H1 (cell line): ENCODE results near the gene RHOBTB1. TPM values are rescaled to one million over a fixed set of nuclear protein-coding genes. Genes with fewer than 3 reads are reported as not detected.

Source experiments
- CTCF ChIA-PET: fragments of 300-600 bp; sonication (Branson Sonifier 250); formaldehyde crosslinking; loops from one replicate; lab custom pipeline; 2021; ENCODE audit not compliant: partially characterized antibody; lab: Charles Lee
- POLR2A ChIA-PET: fragments of 300-600 bp; sonication (Branson Sonifier 250); formaldehyde crosslinking; loops from one replicate; lab custom pipeline; 2021; ENCODE audit warnings: inconsistent platforms; ENCODE audit not compliant: partially characterized antibody; lab: Charles Lee
- DNase-seq, 2 experiments: peaks; one replicate each; pipeline versions ENCODE4 v3.0.0 to v3.0.0-alpha.2; 2010 to 2022; ENCODE audit warnings: low spot score in 2 of 2, low read depth in 1 of 2, mixed read lengths in 1 of 2
- FAIRE-seq: peaks from 2 replicates; lab custom pipeline; 2011; peaks lifted over from hg19 to GRCh38; lab: Jason Lieb, UNC
- H2AFZ ChIP-seq: 2 replicates; pipeline ENCODE4 v1.8.1; 2012; ENCODE audit warnings: low read length, inconsistent platforms
- H2AK5ac ChIP-seq: 2 replicates; pipeline ENCODE4 v1.6.1; 2013; ENCODE audit warnings: low read depth, low read length
- H2BK120ac ChIP-seq: replicated peaks from 2 replicates; pipeline ENCODE3; 2013; ENCODE audit warnings: low read depth, low read length, inconsistent platforms
- H2BK12ac ChIP-seq: 2 replicates; pipeline ENCODE4 v1.6.1; 2013; ENCODE audit warnings: low read depth, low read length
- H2BK15ac ChIP-seq: 2 replicates; pipeline ENCODE4 v1.6.1; 2013; ENCODE audit warnings: low read length
- H2BK20ac ChIP-seq: 2 replicates; pipeline ENCODE4 v1.6.1; 2013; ENCODE audit warnings: low read length
- H2BK5ac ChIP-seq: 2 replicates; pipeline ENCODE4 v1.6.1; 2013; ENCODE audit warnings: low read depth, low read length
- H3K14ac ChIP-seq: 2 replicates; pipeline ENCODE4 v1.6.1; 2013; ENCODE audit warnings: inconsistent platforms; ENCODE audit not compliant: insufficient read length
- H3K18ac ChIP-seq: 2 replicates; pipeline ENCODE4 v1.6.1; 2013; ENCODE audit warnings: low read length; ENCODE audit errors: extremely low read depth
- H3K23ac ChIP-seq: 2 replicates; pipeline ENCODE4 v1.6.1; 2013; ENCODE audit warnings: inconsistent platforms; ENCODE audit not compliant: insufficient read length
- H3K23me2 ChIP-seq: 2 replicates; pipeline ENCODE4 v1.6.1; 2013; ENCODE audit warnings: low read depth, low read length
- H3K27ac ChIP-seq: 2 replicates; pipeline ENCODE4 v1.6.1; 2011; ENCODE audit warnings: low read depth, low read length, inconsistent platforms
- H3K27me3 ChIP-seq, 4 experiments: replicated peaks in 1 of 4; 1 replicate in 1 of 4; 2 replicates in 3 of 4; pipeline versions ENCODE4 v1.6.1 to v1.8.1; 2011 to 2013; ENCODE audit warnings: low read length in 3 of 4, mild to moderate bottlenecking in 3 of 4, inconsistent platforms in 2 of 4, mixed read lengths in 2 of 4, moderate library complexity in 1 of 4; ENCODE audit not compliant: control insufficient read depth in 3 of 4, insufficient read depth in 3 of 4; ENCODE audit errors: extremely low read depth in 1 of 4
- H3K36me3 ChIP-seq, 4 experiments: 2 replicates each; pipeline versions ENCODE4 v1.6.1 to v1.8.1; 2011 to 2013; ENCODE audit warnings: mild to moderate bottlenecking in 4 of 4, low read length in 3 of 4, moderate library complexity in 2 of 4, control low read depth in 1 of 4, inconsistent platforms in 1 of 4; ENCODE audit not compliant: insufficient read depth in 4 of 4, control insufficient read depth in 2 of 4
- H3K4ac ChIP-seq: replicated peaks from 2 replicates; pipeline ENCODE3; 2013; ENCODE audit warnings: low read length, low read depth, mixed read lengths, inconsistent platforms; ENCODE audit not compliant: insufficient read length
- H3K4me1 ChIP-seq, 4 experiments: replicated peaks in 1 of 4; 1 replicate in 1 of 4; 2 replicates in 3 of 4; pipeline versions ENCODE4 v1.6.1 to v1.8.1; 2011 to 2013; ENCODE audit warnings: low read length in 3 of 4, inconsistent platforms in 2 of 4, mixed read lengths in 1 of 4; ENCODE audit not compliant: insufficient read depth in 4 of 4, control insufficient read depth in 3 of 4
- H3K4me2 ChIP-seq, 2 experiments: 2 replicates each; pipeline versions ENCODE4 v1.6.1 to v1.8.1; 2011 to 2013; ENCODE audit warnings: low read depth in 2 of 2, low read length in 2 of 2, control low read depth in 1 of 2, inconsistent platforms in 1 of 2, mild to moderate bottlenecking in 1 of 2; ENCODE audit not compliant: insufficient read depth in 1 of 2
- H3K4me3 ChIP-seq, 4 experiments: fragments of 200-600, 300-600 bp in 1 of 4; sonication (generic), shearing (Covaris generic), sonication (Bioruptor Twin) in 1 of 4; 2 replicates each; pipeline versions ENCODE4 v1.5.1 to v1.8.1; 2011 to 2016; ENCODE audit warnings: low read length in 4 of 4, low read depth in 3 of 4, control low read depth in 2 of 4, inconsistent platforms in 2 of 4, mild to moderate bottlenecking in 2 of 4, mixed read lengths in 1 of 4, moderate library complexity in 1 of 4; ENCODE audit not compliant: insufficient read depth in 2 of 4; ENCODE audit errors: extremely low read depth in 1 of 4
- H3K56ac ChIP-seq: replicated peaks from 2 replicates; pipeline ENCODE3; 2013; ENCODE audit warnings: low read depth, mild to moderate bottlenecking, mixed read lengths, low read length, inconsistent platforms; ENCODE audit not compliant: insufficient read length
- H3K79me1 ChIP-seq: 2 replicates; pipeline ENCODE4 v1.6.1; 2013; ENCODE audit warnings: low read depth, low read length, control low read depth
- H3K79me2 ChIP-seq, 2 experiments: 2 replicates each; pipeline versions ENCODE4 v1.6.1 to v1.8.1; 2012 to 2013; ENCODE audit warnings: low read length in 2 of 2, mild to moderate bottlenecking in 2 of 2, inconsistent platforms in 1 of 2; ENCODE audit not compliant: insufficient read depth in 2 of 2, control insufficient read depth in 1 of 2
- H3K9ac ChIP-seq, 4 experiments: replicated peaks in 1 of 4; 1 replicate in 1 of 4; 2 replicates in 3 of 4; pipeline versions ENCODE4 v1.6.1 to v1.8.1; 2011 to 2013; ENCODE audit warnings: low read depth in 3 of 4, low read length in 3 of 4, control low read depth in 2 of 4, mild to moderate bottlenecking in 2 of 4, moderate library complexity in 2 of 4, inconsistent platforms in 1 of 4; ENCODE audit errors: extremely low read depth in 1 of 4
- H3K9me3 ChIP-seq, 2 experiments: 2 replicates each; pipeline versions ENCODE4 v1.6.1 to v1.8.1; 2012 to 2013; ENCODE audit warnings: mild to moderate bottlenecking in 2 of 2, moderate library complexity in 2 of 2, control low read depth in 1 of 2, inconsistent platforms in 1 of 2, low read depth in 1 of 2, low read length in 1 of 2, mixed read lengths in 1 of 2; ENCODE audit not compliant: insufficient read depth in 2 of 2
- H4K20me1 ChIP-seq, 2 experiments: replicated peaks in 1 of 2; 2 replicates each; pipeline versions ENCODE3 to v1.8.1; 2011 to 2013; ENCODE audit warnings: inconsistent platforms in 2 of 2, low read length in 2 of 2, mild to moderate bottlenecking in 1 of 2; ENCODE audit not compliant: insufficient read depth in 2 of 2, control insufficient read depth in 1 of 2
- H4K5ac ChIP-seq: 2 replicates; pipeline ENCODE4 v1.6.1; 2013; ENCODE audit warnings: low read length, low read depth, mixed read lengths, inconsistent platforms; ENCODE audit not compliant: insufficient read length
- H4K8ac ChIP-seq: 2 replicates; pipeline ENCODE4 v1.8.0; 2013; ENCODE audit warnings: mild to moderate bottlenecking, moderate library complexity, low read length, inconsistent platforms; ENCODE audit not compliant: insufficient read depth; ENCODE audit errors: extremely low read depth
- H4K91ac ChIP-seq: replicated peaks from 2 replicates; pipeline ENCODE3; 2013; ENCODE audit warnings: low read length, mixed read lengths, inconsistent platforms; ENCODE audit not compliant: insufficient read length
- CBX5 ChIP-seq: fragments of 300-800, 300-1000 bp; sonication (generic); IDR thresholded peaks from 2 replicates; pipeline ENCODE4 v1.7.1; 2016; ENCODE audit warnings: antibody characterized with exemption, low read length, low read depth
- JUND ChIP-seq: IDR thresholded peaks from 2 replicates; pipeline ENCODE4 v1.6.1; 2011; ENCODE audit warnings: mild to moderate bottlenecking, improper control_type of control experiment, low read length
- PHF8 ChIP-seq: fragments of 200-600 bp; sonication (generic); conservative IDR thresholded peaks from 2 replicates; pipeline ENCODE4 v1.7.1; 2012; ENCODE audit warnings: low read depth, mild to moderate bottlenecking, inconsistent platforms, low read length, moderate library complexity
- RXRA ChIP-seq: IDR thresholded peaks from 2 replicates; pipeline ENCODE4 v1.6.1; 2011; ENCODE audit warnings: low read depth, mild to moderate bottlenecking, low read length, moderate library complexity; ENCODE audit not compliant: insufficient read depth
- SIX5 ChIP-seq: IDR thresholded peaks from 2 replicates; pipeline ENCODE4 v1.6.1; 2011; ENCODE audit warnings: mild to moderate bottlenecking, low read depth, low read length
- SUZ12 ChIP-seq: fragments of 200-600 bp; sonication (generic); IDR thresholded peaks from 2 replicates; pipeline ENCODE4 v1.6.1; 2012; ENCODE audit warnings: mild to moderate bottlenecking, inconsistent platforms, low read length, moderate library complexity, mixed read lengths
- TEAD4 ChIP-seq: IDR thresholded peaks from 2 replicates; pipeline ENCODE4 v1.6.1; 2012; ENCODE audit warnings: low read depth, low read length, inconsistent platforms, mixed read lengths
- WGBS, 2 experiments: shearing (Covaris generic) in 1 of 2; methylation state at CpG; one replicate each; pipeline versions ENCODE4 v1.1.6 to v1.1.7; 2013 to 2015; ENCODE audit warnings: low lambda C conversion rate in 2 of 2, mixed read lengths in 2 of 2, inconsistent platforms in 1 of 2, low coverage in 1 of 2, missing lambda C conversion rate in 1 of 2; ENCODE audit not compliant: insufficient replicate concordance in 2 of 2, insufficient coverage in 1 of 2, insufficient read length in 1 of 2; ENCODE audit errors: extremely low coverage in 1 of 2, missing lambda C conversion rate in 1 of 2; 5-methylcytosine and 5-hydroxymethylcytosine counted together
- polyA plus RNA-seq, 7 experiments: library from polyadenylated mRNA; depleted of rRNA in 3 of 7; stranded (reverse) in 5 of 7; unstranded in 2 of 7; fragments of >200 nt in 5 of 7; fragments of 200-250 nt in 2 of 7; gene quantifications; 1 replicate in 5 of 7; 2 replicates in 1 of 7; 4 replicates in 1 of 7; pipeline versions ENCODE4 v1.2.1 to v1.2.3, GENCODE V29; 2011 to 2013; ENCODE audit warnings: missing spikeins in 2 of 7, mixed read lengths in 2 of 7
- total RNA-seq: library from RNA; stranded (reverse); fragmentation: NEBNext Ultra II Directional; extraction: Animal tissue kit (Norgen Biotek cat#: 25700); gene quantifications from 2 replicates; pipeline ENCODE4 v1.2.1, GENCODE V29; 2021

RHOBTB1 gene
- total and polyA plus RNA-seq, 2 of the 8 experiments (the other 6 are each of a cell fraction or from before 2014, with no cell fraction given): 6.1 to 7.4 TPM

DNA sequence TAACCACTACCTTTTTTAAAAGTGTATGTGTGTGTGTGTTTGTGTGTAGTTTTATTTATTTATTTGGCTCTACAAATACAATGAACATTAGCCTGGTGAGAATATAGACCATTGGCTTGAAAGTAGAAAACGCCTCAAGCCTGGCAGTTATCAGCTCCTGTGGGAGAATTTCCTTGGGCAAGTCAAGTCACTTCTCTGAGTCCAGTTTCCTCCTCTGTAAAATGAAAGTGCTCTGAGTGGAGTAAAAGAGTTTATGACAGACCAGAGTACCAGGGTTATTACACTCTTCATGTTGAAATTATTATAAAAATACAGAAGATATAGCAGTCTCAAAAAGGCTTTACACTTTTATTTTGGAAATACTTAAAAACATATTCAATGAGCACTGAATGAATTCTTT, 10.1 kb upstream of the RHOBTB1 start:
- Histone ChIP-seq H3K14ac (no peak overlapping the region), H2BK5ac (no peak overlapping the region), H2BK12ac (no peak overlapping the region), H3K4me2 (no peak overlapping the region), H4K20me1 (no peaks in the 10 kb centered on the region), H3K9ac (no peak overlapping the region), H3K79me2 (no peaks in the 10 kb centered on the region), H3K23ac (no peak overlapping the region), H3K4ac (no peak overlapping the region), H4K5ac (no peak overlapping the region), H3K18ac (no peak overlapping the region), H3K79me1 (no peaks in the 10 kb centered on the region), H3K23me2 (no peaks in the 10 kb centered on the region), H3K36me3 (no peaks in the 10 kb centered on the region), H2BK20ac (no peak overlapping the region), H2AK5ac (no peak overlapping the region), H4K91ac (no peak overlapping the region), H4K8ac (no peak overlapping the region), H3K4me1 (no peaks in the 10 kb centered on the region), H2BK120ac (no peak overlapping the region), H2BK15ac (no peak overlapping the region), H3K27ac (no peak overlapping the region), H3K56ac (no peak overlapping the region), H2AFZ (no peak overlapping the region), H3K4me3 (no peak overlapping the region), H3K9me3 (no peaks in the 10 kb centered on the region), H3K27me3 (no peaks in the 10 kb centered on the region)
- POLR2A ChIA-PET: no interaction called here
- no peak for TF ChIP-seq TEAD4
- no peak for TF ChIP-seq SIX5
- TF ChIP-seq JUND: no peak
- no peak for TF ChIP-seq CBX5
- TF ChIP-seq PHF8: no peak
- no peak for TF ChIP-seq SUZ12
- TF ChIP-seq RXRA: no peak
- CTCF ChIA-PET: interaction anchor here (1.2 kb wide), 1 partner anchor 10 kb away, joined by 3 read pairs; no protein-coding TSS in a partner anchor
- FAIRE-seq (no peak), DNase-seq (no peak)
- WGBS, 2 experiments: 92% methylated on average over 1 of the region's 1 CpG; no CpG with 5 or more reads in 1 of the 2 experiments
